NCI-H2081 (cell line): Measurements from ENCODE around the gene MBD5.
"Not testable (repeated sequence)": the region's sequence is repeated elsewhere in the genome, so short reads cannot be mapped to it uniquely, and the experiment has no call there.

Experiments
- DNase-seq, 2 experiments: peaks; one replicate each; lab custom pipeline; 2025; lab: John Stamatoyannopoulos, UW

Gene MBD5

GRCh38 chr2:148523315-148523714 lies 502.4 kb downstream of the MBD5 start:
- no peak for DNase-seq

GRCh38 chr2:148524519-148524919 lies 503.6 kb downstream of the MBD5 start:
- DNase-seq, result no peak

GRCh38 chr2:148525130-148525529 lies 504.2 kb downstream of the MBD5 start:
- no peak for DNase-seq

GRCh38 chr2:148526509-148527346 lies 505.8 kb downstream of the MBD5 start:
- DNase-seq, result no peak

- DNase-seq, result no peak
Measured at GRCh38 chr2:148527488-148528340, 506.8 kb downstream of the MBD5 start.

GRCh38 chr2:148528356-148529064 lies 507.6 kb downstream of the MBD5 start:
- no peak for DNase-seq

- DNase-seq, result no peak
Measured at GRCh38 chr2:148529745-148530144, 508.9 kb downstream of the MBD5 start.

GRCh38 chr2:148530350-148530749 lies 509.5 kb downstream of the MBD5 start:
- DNase-seq, result no peak

- DNase-seq, result no peak
Measured at GRCh38 chr2:148531235-148531634, 510.3 kb downstream of the MBD5 start.

- DNase-seq, result no peak
Measured at GRCh38 chr2:148531669-148532428, 511.0 kb downstream of the MBD5 start.

GRCh38 chr2:148533004-148533403 lies 512.1 kb downstream of the MBD5 start:
- no peak for DNase-seq

GRCh38 chr2:148533685-148534084 lies 512.8 kb downstream of the MBD5 start:
- DNase-seq, result no peak

- no peak for DNase-seq
Measured at GRCh38 chr2:148534416-148535204, 513.7 kb downstream of the MBD5 start.

GRCh38 chr2:148538375-148538774 lies 517.5 kb downstream of the MBD5 start:
- no peak for DNase-seq

- no peak for DNase-seq
Measured at GRCh38 chr2:148540022-148540421, 519.1 kb downstream of the MBD5 start.

GRCh38 chr2:148541792-148542191 lies 520.9 kb downstream of the MBD5 start:
- no peak for DNase-seq

GRCh38 chr2:148542614-148543013 lies 521.7 kb downstream of the MBD5 start:
- no peak for DNase-seq

GRCh38 chr2:148543088-148543540 lies 522.2 kb downstream of the MBD5 start:
- DNase-seq, result not testable (repeated sequence)

- DNase-seq, result no peak
Measured at GRCh38 chr2:148545390-148546256, 524.7 kb downstream of the MBD5 start.

- DNase-seq, result no peak
Measured at GRCh38 chr2:148546270-148546669, 525.4 kb downstream of the MBD5 start.
